GM20431 (cell line): ENCODE results near the gene PRRT3.
"Not testable (repeated sequence)": the region's sequence is repeated elsewhere in the genome, so short reads cannot be mapped to it uniquely, and the experiment has no call there.

Source experiments
- in situ Hi-C: fragments of 300-500 bp; cut with MseI, MboI; formaldehyde crosslinking; loops from one replicate; pipeline ENCODE4 v1.15.0; 2020; ENCODE audit warnings: low sequenced_read_pairs; ENCODE audit not compliant: unreplicated experiment

PRRT3 gene

GRCh38 chr3:9948586-9948985 lies 3.6 kb downstream of the PRRT3 start:
- in situ Hi-C loops: no loop called here

- in situ Hi-C loops: no loop called here
Measured at GRCh38 chr3:9947025-9947995, 4.9 kb downstream of the PRRT3 start.

- in situ Hi-C loops: no loop called here
Measured at GRCh38 chr3:9946112-9947024, 5.8 kb downstream of the PRRT3 start.

GRCh38 chr3:9945358-9945757 lies 6.8 kb downstream of the PRRT3 start:
- in situ Hi-C loops: no loop called here

- in situ Hi-C loops: no loop called here
Measured at GRCh38 chr3:9944271-9944670, 7.9 kb downstream of the PRRT3 start.

GRCh38 chr3:9942934-9943690 lies 9.1 kb downstream of the PRRT3 start:
- in situ Hi-C loops: no loop called here

GRCh38 chr3:9942164-9942563 lies 10.0 kb downstream of the PRRT3 start:
- in situ Hi-C loops: no loop called here

GRCh38 chr3:9940746-9941145 lies 11.5 kb downstream of the PRRT3 start:
- in situ Hi-C loops: no loop called here

GRCh38 chr3:9939906-9940305 lies 12.3 kb downstream of the PRRT3 start:
- in situ Hi-C loops: not testable (repeated sequence)

- in situ Hi-C loops: no loop called here
Measured at GRCh38 chr3:9938966-9939365, 13.2 kb downstream of the PRRT3 start.

- in situ Hi-C loops: no loop called here
Measured at GRCh38 chr3:9937486-9938238, 14.5 kb downstream of the PRRT3 start.

GRCh38 chr3:9935966-9936510 lies 16.2 kb downstream of the PRRT3 start:
- in situ Hi-C loops: no loop called here

GRCh38 chr3:9934993-9935392 lies 17.2 kb downstream of the PRRT3 start:
- in situ Hi-C loops: no loop called here

GRCh38 chr3:9934235-9934621 lies 18.0 kb downstream of the PRRT3 start:
- in situ Hi-C loops: no loop called here

- in situ Hi-C loops: no loop called here
Measured at GRCh38 chr3:9933561-9934234, 18.5 kb downstream of the PRRT3 start, which contains the start of gene CRELD1. Gene CRELD1 (plus strand): TSS chr3:9933834. CDS start chr3:9934439, 605 bp downstream.

GRCh38 chr3:9932843-9933560 lies 19.2 kb downstream of the PRRT3 start:
- in situ Hi-C loops: no loop called here

GRCh38 chr3:9932535-9932842 lies 19.7 kb downstream of the PRRT3 start:
- in situ Hi-C loops: no loop called here

GRCh38 chr3:9930804-9931418 lies 21.3 kb downstream of the PRRT3 start:
- in situ Hi-C loops: no loop called here
